ENCODE measurements around the gene PTCSC3.

The PTCSC3 gene

DNA sequence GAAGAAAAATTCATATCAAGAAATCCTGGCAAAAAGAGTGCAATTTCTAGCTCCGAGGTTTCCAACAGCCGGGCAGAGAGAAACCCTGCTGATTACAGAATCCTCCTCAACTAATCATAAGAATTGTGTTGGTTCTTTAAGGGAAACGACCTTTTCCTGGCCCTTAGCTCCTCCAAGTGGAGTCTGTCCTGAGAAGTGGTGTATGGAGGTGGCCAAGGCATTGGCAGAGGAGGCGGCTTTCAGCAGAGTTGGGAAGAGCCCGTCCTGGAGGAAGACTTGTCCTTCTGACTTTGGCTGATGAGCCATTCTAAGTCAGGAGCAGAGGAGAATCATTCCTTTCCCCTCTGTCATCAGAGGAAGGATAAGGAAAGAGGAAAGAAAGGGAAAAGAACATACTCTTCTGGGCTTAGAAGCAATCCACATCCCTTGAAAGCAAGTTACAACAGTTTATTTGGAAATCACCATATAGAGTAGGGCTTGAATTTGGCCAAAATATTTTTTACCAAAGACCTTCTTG is 46.5 kb upstream of the PTCSC3 start:
- Histone ChIP-seq H2BK5ac (ENCODE audit: low read length) (no peak overlapping the region), H4K8ac (ENCODE audit: low read depth, low read length) (no peak overlapping the region), H3K36me3 (replicated peaks in 1 of 2; ENCODE audit: control insufficient read depth in 2 of 2, insufficient read depth in 2 of 2, low read length in 2 of 2) (no peaks in the 10 kb centered on the region), H2AFZ (ENCODE audit: low read length) (no peak overlapping the region), H3K18ac (ENCODE audit: low read length) (peak overlapping the region; percentile 15), H3K4ac (ENCODE audit: low read length) (no peak overlapping the region), H3K14ac (ENCODE audit: low read length) (no peak overlapping the region), H3K79me1 (ENCODE audit: low read depth, low read length) (no peaks in the 10 kb centered on the region), H3K4me1 (ENCODE audit: control insufficient read depth in 2 of 2, insufficient read depth in 1 of 2, low read depth in 1 of 2, low read length in 2 of 2) (peaks cover 6 to 11% of the 10 kb centered on the region in 2 donors), H3K27ac (replicated peaks; ENCODE audit: low read length) (no peak overlapping the region), H3K9me3 (replicated peaks in 1 of 2; ENCODE audit: control insufficient read depth in 2 of 2, insufficient read depth in 1 of 2, low read depth in 1 of 2, low read length in 2 of 2) (no peaks in the 10 kb centered on the region), H2BK120ac (ENCODE audit: low read depth, low read length) (no peak overlapping the region), H2AK5ac (ENCODE audit: low read depth, low read length) (no peak overlapping the region), H4K91ac (ENCODE audit: low read depth, low read length, poor library complexity) (no peak overlapping the region), H3K4me3 (ENCODE audit: low read length in 2 of 2) (no peak overlapping the region), H3K9ac (ENCODE audit: low read depth, low read length, poor library complexity) (no peak overlapping the region), H3K4me2 (ENCODE audit: insufficient read depth, low read length, poor library complexity, severe bottlenecking) (no peak overlapping the region), H3K23ac (ENCODE audit: low read depth, low read length, poor library complexity) (no peak overlapping the region), H3K27me3 (ENCODE audit: control insufficient read depth in 3 of 3, insufficient read depth in 3 of 3, low read depth in 1 of 3, low read length in 3 of 3) (peaks cover 0 to 74% (median 0%) of the 10 kb centered on the region in 3 experiments), H2BK15ac (ENCODE audit: low read length) (no peak overlapping the region), H2BK12ac (ENCODE audit: low read length) (no peak overlapping the region)
- WGBS, 2 donors (ENCODE audit: extremely low coverage in 2 of 2, insufficient read length in 2 of 2, insufficient replicate concordance in 1 of 2) = no CpG with 5 or more reads among the region's 5 CpGs
- DNase-seq (ENCODE audit: low spot score) = no peak

DNA sequence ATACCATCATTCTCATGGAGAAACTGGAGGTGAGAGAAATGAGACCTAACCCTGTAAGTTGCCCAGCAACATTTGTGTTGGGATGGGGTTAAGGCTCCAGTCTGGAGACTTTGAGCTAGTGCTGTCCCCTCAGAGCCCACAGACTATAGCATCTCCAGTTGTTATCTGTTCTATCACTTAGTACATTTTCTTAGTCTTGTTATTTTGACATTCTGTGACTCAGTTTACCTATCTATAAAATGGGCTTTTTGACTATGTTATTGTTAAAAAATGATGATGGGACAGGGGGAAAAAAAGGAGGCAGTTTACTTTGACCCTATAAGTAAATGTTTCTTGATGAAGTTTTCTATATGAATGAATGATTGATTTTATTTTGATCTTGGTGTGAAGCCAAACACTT is 45.8 kb upstream of the PTCSC3 start:
- no peak overlapping the region for H2BK120ac ChIP-seq (ENCODE audit: low read depth, low read length)

DNA sequence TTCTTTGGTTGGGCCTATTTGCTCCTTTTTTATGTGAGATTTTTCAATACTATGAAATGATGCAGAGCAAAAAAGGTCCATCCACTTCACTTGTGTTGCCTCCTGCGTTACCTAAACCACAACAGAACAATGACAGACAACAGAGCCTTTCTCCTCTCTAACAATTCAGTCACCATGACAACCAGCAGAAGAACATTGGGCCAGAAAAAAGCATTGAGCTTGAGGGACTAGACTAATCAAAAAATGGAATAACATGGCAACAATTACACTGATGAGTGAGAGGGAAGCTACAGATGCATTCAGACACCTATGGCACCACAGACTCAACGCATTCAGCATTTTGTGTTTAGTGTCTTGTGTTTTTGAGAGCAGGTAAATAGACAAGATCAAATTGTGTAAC is 44.6 kb upstream of the PTCSC3 start:
- Histone ChIP-seq H3K27ac (replicated peaks; ENCODE audit: low read length) (peak overlapping the region; percentile 30), H3K4ac (ENCODE audit: low read length) (no peak overlapping the region), H2BK12ac (ENCODE audit: low read length) (no peak overlapping the region), H3K79me1 (ENCODE audit: low read depth, low read length) (no peaks in the 10 kb centered on the region), H3K4me3 (ENCODE audit: low read length in 2 of 2) (no peak overlapping the region), H3K23ac (ENCODE audit: low read depth, low read length, poor library complexity) (no peak overlapping the region), H3K4me2 (ENCODE audit: insufficient read depth, low read length, poor library complexity, severe bottlenecking) (no peak overlapping the region), H2BK15ac (ENCODE audit: low read length) (no peak overlapping the region), H3K27me3 (ENCODE audit: control insufficient read depth in 3 of 3, insufficient read depth in 3 of 3, low read depth in 1 of 3, low read length in 3 of 3) (peaks cover 0 to 82% (median 0%) of the 10 kb centered on the region in 3 experiments), H4K91ac (ENCODE audit: low read depth, low read length, poor library complexity) (no peak overlapping the region), H3K9me3 (replicated peaks in 1 of 2; ENCODE audit: control insufficient read depth in 2 of 2, insufficient read depth in 1 of 2, low read depth in 1 of 2, low read length in 2 of 2) (no peaks in the 10 kb centered on the region), H4K8ac (ENCODE audit: low read depth, low read length) (no peak overlapping the region), H2BK120ac (ENCODE audit: low read depth, low read length) (no peak overlapping the region), H3K14ac (ENCODE audit: low read length) (no peak overlapping the region), H3K9ac (ENCODE audit: low read depth, low read length, poor library complexity) (no peak overlapping the region), H2AK5ac (ENCODE audit: low read depth, low read length) (no peak overlapping the region), H2BK5ac (ENCODE audit: low read length) (no peak overlapping the region), H3K4me1 (ENCODE audit: control insufficient read depth in 2 of 2, insufficient read depth in 1 of 2, low read depth in 1 of 2, low read length in 2 of 2) (peaks cover 6 to 17% of the 10 kb centered on the region in 2 donors), H3K18ac (ENCODE audit: low read length) (no peak overlapping the region), H2AFZ (ENCODE audit: low read length) (no peak overlapping the region), H3K36me3 (replicated peaks in 1 of 2; ENCODE audit: control insufficient read depth in 2 of 2, insufficient read depth in 2 of 2, low read length in 2 of 2) (no peaks in the 10 kb centered on the region)
- peak; percentile 75 for DNase-seq (ENCODE audit: low spot score)
- WGBS, 2 donors (ENCODE audit: extremely low coverage in 2 of 2, insufficient read length in 2 of 2, insufficient replicate concordance in 1 of 2) = no CpG with 5 or more reads among the region's 2 CpGs

More for the DNA sequence above, 45.8 kb upstream of the PTCSC3 start:
- Histone ChIP-seq H4K91ac (ENCODE audit: low read depth, low read length, poor library complexity) (no peak overlapping the region), H3K36me3 (replicated peaks in 1 of 2; ENCODE audit: control insufficient read depth in 2 of 2, insufficient read depth in 2 of 2, low read length in 2 of 2) (no peaks in the 10 kb centered on the region), H3K4me2 (ENCODE audit: insufficient read depth, low read length, poor library complexity, severe bottlenecking) (no peak overlapping the region), H2BK15ac (ENCODE audit: low read length) (no peak overlapping the region), H3K27me3 (ENCODE audit: control insufficient read depth in 3 of 3, insufficient read depth in 3 of 3, low read depth in 1 of 3, low read length in 3 of 3) (peaks cover 0 to 81% (median 0%) of the 10 kb centered on the region in 3 experiments), H3K18ac (ENCODE audit: low read length) (no peak overlapping the region), H3K9ac (ENCODE audit: low read depth, low read length, poor library complexity) (no peak overlapping the region), H3K23ac (ENCODE audit: low read depth, low read length, poor library complexity) (no peak overlapping the region), H2AK5ac (ENCODE audit: low read depth, low read length) (no peak overlapping the region), H3K14ac (ENCODE audit: low read length) (no peak overlapping the region), H3K9me3 (replicated peaks in 1 of 2; ENCODE audit: control insufficient read depth in 2 of 2, insufficient read depth in 1 of 2, low read depth in 1 of 2, low read length in 2 of 2) (no peaks in the 10 kb centered on the region), H2BK5ac (ENCODE audit: low read length) (no peak overlapping the region), H3K4ac (ENCODE audit: low read length) (no peak overlapping the region), H3K27ac (replicated peaks; ENCODE audit: low read length) (no peak overlapping the region), H2AFZ (ENCODE audit: low read length) (no peak overlapping the region), H3K79me1 (ENCODE audit: low read depth, low read length) (no peaks in the 10 kb centered on the region), H3K4me1 (ENCODE audit: control insufficient read depth in 2 of 2, insufficient read depth in 1 of 2, low read depth in 1 of 2, low read length in 2 of 2) (peaks cover 6 to 14% of the 10 kb centered on the region in 2 donors), H4K8ac (ENCODE audit: low read depth, low read length) (no peak overlapping the region), H3K4me3 (ENCODE audit: low read length in 2 of 2) (no peak overlapping the region), H2BK12ac (ENCODE audit: low read length) (no peak overlapping the region)
- DNase-seq (ENCODE audit: low spot score) = no peak

DNA sequence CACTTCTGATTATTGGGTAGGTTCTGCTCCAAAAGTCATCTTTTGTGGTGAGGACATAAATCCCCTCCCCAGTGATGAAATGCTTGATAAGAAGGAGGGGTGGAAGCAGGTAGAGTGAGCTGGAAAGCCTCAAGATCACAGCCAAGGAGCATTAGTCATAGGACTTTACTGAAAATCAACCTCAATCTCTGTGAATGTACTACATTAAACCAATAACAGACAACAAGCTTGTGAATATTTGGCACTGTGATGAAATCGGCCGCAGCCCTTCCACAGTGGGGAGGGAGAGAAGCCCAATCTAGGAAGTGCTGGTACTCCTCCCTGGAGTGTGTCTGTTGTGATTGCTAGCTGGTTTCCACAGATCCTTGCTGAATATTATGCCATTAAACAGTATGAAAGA is 41.2 kb upstream of the PTCSC3 start:
- Histone ChIP-seq H3K4me2 (ENCODE audit: insufficient read depth, low read length, poor library complexity, severe bottlenecking) (no peak overlapping the region), H2BK12ac (ENCODE audit: low read length) (no peak overlapping the region), H4K8ac (ENCODE audit: low read depth, low read length) (no peak overlapping the region), H3K4me1 (ENCODE audit: control insufficient read depth in 2 of 2, insufficient read depth in 1 of 2, low read depth in 1 of 2, low read length in 2 of 2) (peaks cover 6 to 22% of the 10 kb centered on the region in 2 donors), H3K79me1 (ENCODE audit: low read depth, low read length) (no peaks in the 10 kb centered on the region), H3K4ac (ENCODE audit: low read length) (no peak overlapping the region), H4K91ac (ENCODE audit: low read depth, low read length, poor library complexity) (no peak overlapping the region), H3K4me3 (ENCODE audit: low read length in 2 of 2) (no peak overlapping the region), H3K9ac (ENCODE audit: low read depth, low read length, poor library complexity) (no peak overlapping the region), H2BK120ac (ENCODE audit: low read depth, low read length) (no peak overlapping the region), H3K9me3 (replicated peaks in 1 of 2; ENCODE audit: control insufficient read depth in 2 of 2, insufficient read depth in 1 of 2, low read depth in 1 of 2, low read length in 2 of 2) (no peaks in the 10 kb centered on the region), H3K27ac (replicated peaks; ENCODE audit: low read length) (no peak overlapping the region), H3K36me3 (replicated peaks in 1 of 2; ENCODE audit: control insufficient read depth in 2 of 2, insufficient read depth in 2 of 2, low read length in 2 of 2) (no peaks in the 10 kb centered on the region), H3K18ac (ENCODE audit: low read length) (peak overlapping the region; percentile 72), H2BK15ac (ENCODE audit: low read length) (no peak overlapping the region), H3K14ac (ENCODE audit: low read length) (no peak overlapping the region), H2AFZ (ENCODE audit: low read length) (no peak overlapping the region), H2AK5ac (ENCODE audit: low read depth, low read length) (no peak overlapping the region), H2BK5ac (ENCODE audit: low read length) (no peak overlapping the region), H3K23ac (ENCODE audit: low read depth, low read length, poor library complexity) (no peak overlapping the region), H3K27me3 (ENCODE audit: control insufficient read depth in 3 of 3, insufficient read depth in 3 of 3, low read depth in 1 of 3, low read length in 3 of 3) (peaks cover 0 to 81% (median 0%) of the 10 kb centered on the region in 3 experiments)
- WGBS, 2 donors (ENCODE audit: extremely low coverage in 2 of 2, insufficient read length in 2 of 2, insufficient replicate concordance in 1 of 2) = no CpG with 5 or more reads among the region's 2 CpGs
- no peak for DNase-seq (ENCODE audit: low spot score)
